Small intestine (tissue), 7 donors: ENCODE results near the gene LYL1. TPM values are rescaled to one million over a fixed set of nuclear protein-coding genes. Genes with fewer than 3 reads are reported as not detected.

Experiments
- DNase-seq, 2 donors: peaks; one replicate each; pipeline versions ENCODE4 v3.0.0 to v3.0.0-alpha.2; 2013
- FAIRE-seq: peaks from 2 replicates; lab custom pipeline; 2012; peaks lifted over from hg19 to GRCh38; lab: Jason Lieb, UNC
- H3K27ac ChIP-seq, 3 donors: one replicate each; pipeline ENCODE4 v1.5.1; 2013; ENCODE audit warnings: low read length in 2 of 3, mild to moderate bottlenecking in 2 of 3, control low read depth in 1 of 3, inconsistent platforms in 1 of 3, low read depth in 1 of 3, moderate library complexity in 1 of 3
- H3K27me3 ChIP-seq, 3 donors: one replicate each; pipeline ENCODE4 v1.6.1; 2013; ENCODE audit warnings: low read length in 3 of 3, inconsistent platforms in 1 of 3; ENCODE audit not compliant: control insufficient read depth in 3 of 3, insufficient read depth in 3 of 3
- H3K36me3 ChIP-seq, 3 donors: one replicate each; pipeline ENCODE4 v1.6.1; 2013; ENCODE audit warnings: low read length in 3 of 3, inconsistent platforms in 1 of 3, low read depth in 1 of 3, mild to moderate bottlenecking in 1 of 3, moderate library complexity in 1 of 3; ENCODE audit not compliant: control insufficient read depth in 3 of 3, insufficient read depth in 2 of 3
- H3K4me1 ChIP-seq, 3 donors: one replicate each; pipeline ENCODE4 v1.6.1; 2013; ENCODE audit warnings: low read length in 2 of 3, inconsistent platforms in 1 of 3, low read depth in 1 of 3, mild to moderate bottlenecking in 1 of 3, moderate library complexity in 1 of 3; ENCODE audit not compliant: control insufficient read depth in 3 of 3, insufficient read depth in 2 of 3
- H3K4me3 ChIP-seq, 3 donors: one replicate each; pipeline ENCODE4 v1.5.1; 2013; ENCODE audit warnings: low read length in 3 of 3, control low read depth in 1 of 3, inconsistent platforms in 1 of 3, low read depth in 1 of 3, mild to moderate bottlenecking in 1 of 3, moderate library complexity in 1 of 3
- H3K9me3 ChIP-seq, 2 donors: one replicate each; pipeline ENCODE4 v1.6.1; 2013; ENCODE audit warnings: low read depth in 1 of 2, low read length in 1 of 2; ENCODE audit not compliant: control insufficient read depth in 2 of 2, insufficient read depth in 1 of 2
- WGBS, 3 donors: extraction: QIAGEN DNeasy Blood & Tissue Kit; methylation state at CpG; one replicate each; pipeline ENCODE4 v1.1.7; 2013; 5-methylcytosine and 5-hydroxymethylcytosine counted together
- polyA plus RNA-seq, 4 donors: library from polyadenylated mRNA; stranded (reverse) in 3 of 4; unstranded in 1 of 4; fragments of 200-250 nt in 3 of 4; fragments of 120-200 nt in 1 of 4; gene quantifications; one replicate each; pipeline versions ENCODE4 v1.2.1 to v1.2.3, GENCODE V29; 2013
- donor health status: healthy with polysubstance abuse.
- donor health status: control.
- donor health status: control.
- donor health status: Bipolar disorder and iron deficiency.
- donor health status: healthy.

LYL1 gene
- polyA plus RNA-seq, 4 donors, result 0.67 to 8.9 (median 2.8) TPM

DNA sequence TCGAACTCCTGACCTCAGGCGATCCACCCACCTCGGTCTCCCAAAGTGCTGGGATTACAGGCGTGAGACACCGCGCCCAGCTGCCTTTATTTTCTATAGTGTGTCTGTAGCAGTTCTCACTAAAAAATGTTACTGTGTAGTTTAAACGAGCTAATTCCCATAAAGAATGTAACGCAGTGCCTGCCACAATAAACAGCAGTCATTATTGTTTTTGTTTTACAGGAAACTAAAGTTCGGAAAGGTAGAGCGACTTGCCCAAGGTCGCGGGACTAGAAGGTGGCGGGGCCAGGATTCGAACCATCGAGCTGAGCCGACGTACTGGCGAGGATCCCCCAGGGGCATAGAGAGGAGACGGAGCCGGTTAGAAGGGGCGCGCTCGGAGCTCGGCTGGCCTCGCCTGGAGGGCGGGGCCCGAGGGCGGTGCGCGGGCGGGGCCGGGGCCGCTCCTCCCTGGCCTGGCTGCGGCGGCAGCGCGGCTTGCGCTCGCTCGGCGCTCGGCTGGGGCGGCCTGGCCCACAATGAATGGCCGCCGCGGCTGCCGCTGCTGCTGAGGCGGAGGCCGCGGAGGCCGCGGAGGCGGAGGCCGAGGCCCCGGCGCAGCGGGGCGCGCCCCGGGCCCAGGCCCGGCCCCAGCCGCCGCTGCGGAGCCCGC is 15.2 kb upstream of the LYL1 start, which contains the start of gene NACC1:
TSS of gene NACC1 (plus strand) at position 493 of the 652 bp plus-strand sequence. CDS start 16,944 bp downstream, outside the sequence.
- no peak for FAIRE-seq
- peaks cover 0 to 23% (median 6%) of the 10 kb centered on the region in 3 donors for H3K4me1 ChIP-seq
- peak; percentile 85 to 94 for DNase-seq

DNA sequence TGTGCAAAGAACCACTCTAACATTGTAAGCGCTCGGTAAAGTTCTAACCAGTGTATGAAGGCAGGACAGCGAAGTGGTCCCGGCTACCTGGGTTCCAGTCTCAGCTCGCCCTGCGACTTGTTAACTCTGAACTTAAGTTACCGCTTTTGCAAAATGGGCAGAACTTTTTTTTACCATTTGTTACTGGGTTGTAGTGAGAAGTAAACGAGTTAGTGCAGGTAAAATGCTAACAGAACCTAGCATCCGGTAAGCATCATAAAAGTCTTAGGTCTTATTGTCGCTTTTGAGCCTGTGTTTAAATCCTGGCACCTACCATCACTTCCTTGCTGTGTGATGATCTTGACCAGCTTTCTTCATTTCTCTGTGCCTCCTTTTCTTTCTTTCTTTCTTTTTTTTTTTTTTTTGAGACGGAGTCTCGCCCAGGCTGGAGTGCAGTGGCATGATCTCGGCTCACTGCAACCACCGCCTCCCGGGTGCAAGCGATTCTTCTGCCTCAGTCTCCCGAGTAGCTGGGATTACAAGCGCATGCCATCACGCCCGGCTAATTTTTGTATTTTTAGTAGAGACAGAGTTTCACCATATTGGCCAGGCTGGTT is 14.6 kb upstream of the LYL1 start:
- no peaks in the 10 kb centered on the region for H3K9me3 ChIP-seq
- WGBS, 3 donors, result 1 to 7% (median 7%) methylated on average over 20 of the region's 20 CpGs
- peak overlapping the region in 2 of 3 donors; percentile 60 to 83 for H3K27ac ChIP-seq
- peaks cover 0 to 39% (median 0%) of the 10 kb centered on the region in 3 donors for H3K36me3 ChIP-seq
- DNase-seq (no peak), FAIRE-seq (no peak)
- H3K4me1 ChIP-seq, result peaks cover 0 to 20% (median 6%) of the 10 kb centered on the region in 3 donors
- H3K27me3 ChIP-seq, result no peaks in the 10 kb centered on the region
- H3K4me3 ChIP-seq, result peak overlapping the region; percentile 81 to 99 (median 82)

More for the DNA sequence above, 15.2 kb upstream of the LYL1 start, which contains the start of gene NACC1:
- Histone ChIP-seq H3K27ac (peak within 1 kb of the TSS; percentile 27 to 83 (median 60)), H3K9me3 (no peaks in the 10 kb centered on the region), H3K4me3 (peak within 1 kb of the TSS; percentile 81 to 99 (median 94)), H3K27me3 (no peaks in the 10 kb centered on the region), H3K36me3 (peaks cover 0 to 33% (median 0%) of the 10 kb centered on the region in 3 donors)
- 1 to 2% (median 2%) methylated on average over 44 to 65 of the region's 65 CpGs for WGBS, 3 donors

DNA sequence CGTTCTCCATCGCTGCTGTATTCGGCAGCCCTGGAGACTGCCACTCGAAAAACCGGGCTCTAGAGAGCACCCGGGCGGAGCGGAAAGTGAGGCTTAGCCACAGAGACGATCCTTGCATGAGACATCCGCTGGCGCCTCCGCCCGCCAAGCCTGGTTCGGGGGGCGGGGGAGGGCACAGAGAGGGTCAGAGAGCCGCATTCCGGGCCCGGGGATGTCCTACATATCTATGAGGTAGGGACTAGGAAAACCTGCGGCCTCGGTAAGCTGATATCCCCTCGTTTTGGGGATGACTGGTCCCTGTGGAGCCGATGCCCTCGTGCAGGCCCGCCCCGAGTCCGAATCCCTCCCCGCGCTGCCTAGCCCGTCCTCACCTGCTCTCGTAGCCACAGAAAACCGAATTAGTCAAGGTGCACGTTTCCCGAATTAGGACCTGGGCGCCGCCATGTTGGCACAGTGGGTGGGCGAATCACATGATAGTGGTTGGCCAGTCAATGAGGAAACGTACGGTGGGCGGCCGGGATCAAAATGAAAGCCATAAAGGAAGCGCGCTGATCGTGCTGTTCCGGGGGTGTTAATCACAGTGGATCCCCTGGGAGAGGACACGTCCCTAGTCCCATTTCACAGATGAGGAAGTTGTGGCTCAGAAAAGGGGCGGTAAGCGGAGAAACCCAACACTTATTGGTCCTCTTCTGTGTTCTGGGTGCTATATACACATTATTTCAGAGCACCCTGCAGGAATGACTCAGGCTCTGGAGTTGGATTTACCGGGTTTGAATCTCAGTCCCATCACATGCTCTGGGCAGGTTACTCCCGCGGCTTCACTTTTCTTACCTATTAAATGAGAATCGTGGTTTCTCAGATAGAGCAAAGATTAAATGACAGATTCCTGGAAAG is 13.9 kb upstream of the LYL1 start, which contains the start of gene TRMT1:
TSS of gene TRMT1 (minus strand) at position 459 of the 894 bp plus-strand sequence. CDS start at position 118, 341 bp downstream.
- FAIRE-seq (no peak), DNase-seq (peak; percentile 93 to 96)
- H3K9me3 ChIP-seq, result no peaks in the 10 kb centered on the region
- no peaks in the 10 kb centered on the region for H3K27me3 ChIP-seq
- peak within 1 kb of the TSS in 2 of 3 donors; percentile 60 to 83 for H3K27ac ChIP-seq
- H3K4me1 ChIP-seq, result peaks cover 0 to 19% (median 6%) of the 10 kb centered on the region in 3 donors
- 0 to 1% (median 0%) methylated on average over 51 of the region's 51 CpGs for WGBS, 3 donors
- peak within 1 kb of the TSS; percentile 81 to 99 (median 82) for H3K4me3 ChIP-seq
- peaks cover 0 to 40% (median 0%) of the 10 kb centered on the region in 3 donors for H3K36me3 ChIP-seq

DNA sequence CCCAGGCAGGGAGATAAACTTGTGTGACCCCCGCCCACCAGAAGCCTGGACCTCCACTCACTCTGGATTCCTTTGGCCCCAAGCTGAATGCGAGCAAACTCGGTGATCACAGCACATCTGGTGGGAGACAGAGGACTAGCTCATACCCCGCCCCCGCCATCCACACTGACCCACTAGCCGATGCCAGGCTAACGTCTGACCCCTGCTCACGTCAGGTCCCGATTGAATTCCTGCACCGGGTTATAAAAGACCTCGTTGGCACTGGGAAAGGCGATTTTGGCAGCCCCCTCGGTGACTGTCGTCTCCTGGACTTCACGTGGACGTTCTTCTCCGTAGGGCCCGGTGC is 13.3 kb upstream of the LYL1 start:
- H3K27ac ChIP-seq, result peak overlapping the region in 2 of 3 donors; percentile 60 to 83
- H3K4me3 ChIP-seq, result peak overlapping the region; percentile 81 to 99 (median 82)
- H3K36me3 ChIP-seq, result peaks cover 0 to 39% (median 0%) of the 10 kb centered on the region in 3 donors
- 1 to 2% (median 2%) methylated on average over 18 of the region's 18 CpGs for WGBS, 3 donors
- H3K4me1 ChIP-seq, result peaks cover 0 to 19% (median 6%) of the 10 kb centered on the region in 3 donors
- FAIRE-seq (no peak), DNase-seq (no peak)
- no peaks in the 10 kb centered on the region for H3K9me3 ChIP-seq
- no peaks in the 10 kb centered on the region for H3K27me3 ChIP-seq

- Histone ChIP-seq H3K36me3 (peaks cover 0 to 64% (median 4%) of the 10 kb centered on the region in 3 donors), H3K27ac (no peak overlapping the region), H3K27me3 (no peaks in the 10 kb centered on the region), H3K4me1 (peaks cover 0 to 13% (median 2%) of the 10 kb centered on the region in 3 donors), H3K9me3 (no peaks in the 10 kb centered on the region), H3K4me3 (no peak overlapping the region)
- FAIRE-seq (no peak), DNase-seq (no peak)
- WGBS, 3 donors, result 94 to 98% (median 95%) methylated on average over 10 of the region's 10 CpGs
Observed at GRCh38 chr19:13112555-13112954, 9.9 kb upstream of the LYL1 start.

DNA sequence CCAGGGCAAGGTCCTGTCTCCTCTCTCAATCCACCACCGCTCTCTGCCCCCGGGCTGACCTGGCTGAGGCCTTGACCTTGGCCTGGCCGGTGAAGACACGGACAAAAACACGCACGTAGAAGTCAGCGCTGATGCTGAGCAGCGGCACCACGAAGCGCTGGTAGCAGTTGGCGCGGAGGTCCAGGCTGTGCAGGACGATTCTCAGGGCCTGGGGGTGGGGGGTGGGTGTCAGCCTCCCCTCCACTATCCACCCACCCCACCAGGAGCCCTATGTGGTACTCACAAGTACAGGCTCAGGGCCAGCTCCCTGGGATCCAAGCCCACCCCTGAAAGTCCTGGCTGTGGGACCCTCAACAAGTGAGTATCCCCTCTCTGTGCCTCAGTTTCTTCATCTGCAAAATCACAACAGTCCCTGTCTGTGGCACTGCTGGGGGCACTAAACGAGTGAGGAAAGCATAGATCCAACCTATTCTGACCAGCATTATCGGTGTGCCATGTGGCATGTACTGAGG is 7.5 kb upstream of the LYL1 start:
- no peaks in the 10 kb centered on the region for H3K9me3 ChIP-seq
- DNase-seq (no peak), FAIRE-seq (no peak)
- no peak overlapping the region for H3K4me3 ChIP-seq
- no peak overlapping the region for H3K27ac ChIP-seq
- WGBS, 3 donors, result 91 to 94% (median 93%) methylated on average over 15 of the region's 15 CpGs
- peaks cover 0 to 3% (median 0%) of the 10 kb centered on the region in 3 donors for H3K4me1 ChIP-seq
- no peaks in the 10 kb centered on the region for H3K27me3 ChIP-seq
- H3K36me3 ChIP-seq, result peaks cover 0 to 72% (median 6%) of the 10 kb centered on the region in 3 donors

GRCh38 chr19:13109361-13110098 is 6.9 kb upstream of the LYL1 start:
- Histone ChIP-seq H3K4me3 (no peak overlapping the region), H3K36me3 (peaks cover 0 to 74% (median 6%) of the 10 kb centered on the region in 3 donors), H3K4me1 (no peaks in the 10 kb centered on the region), H3K27ac (no peak overlapping the region), H3K9me3 (no peaks in the 10 kb centered on the region), H3K27me3 (no peaks in the 10 kb centered on the region)
- FAIRE-seq (no peak), DNase-seq (no peak)
- WGBS, 3 donors, result 95 to 98% (median 95%) methylated on average over 24 to 30 of the region's 30 CpGs
